ACC112 (cell line): Measurements from ENCODE around the gene MAP1A.

Experiments
- H2AFZ ChIP-seq: fragments of 200-600 bp; sonication (generic); one replicate; pipeline ENCODE4 v1.6.0; 2017; ENCODE audit warnings: antibody characterized with exemption, low read length; ENCODE audit not compliant: unreplicated experiment
- H3K27ac ChIP-seq: fragments of 200-600 bp; sonication (generic); 2 replicates; pipeline ENCODE4 v1.5.1; 2014; ENCODE audit warnings: low read depth, mild to moderate bottlenecking, antibody characterized with exemption, low read length, moderate library complexity
- H3K27me3 ChIP-seq: fragments of 200-600 bp; sonication (generic); 2 replicates; pipeline ENCODE4 v1.6.1; 2014; ENCODE audit warnings: mild to moderate bottlenecking, antibody characterized with exemption, low read length, moderate library complexity, mixed read lengths; ENCODE audit not compliant: insufficient read depth
- H3K36me3 ChIP-seq: fragments of 200-600 bp; sonication (generic); 2 replicates; pipeline ENCODE4 v1.6.1; 2016; ENCODE audit warnings: mild to moderate bottlenecking, antibody characterized with exemption, low read length, moderate library complexity, mixed read lengths; ENCODE audit not compliant: insufficient read depth
- H3K4me1 ChIP-seq: fragments of 200-600 bp; sonication (generic); one replicate; pipeline ENCODE4 v1.6.1; 2016; ENCODE audit warnings: low read length, mixed read lengths; ENCODE audit not compliant: insufficient read depth, unreplicated experiment, control insufficient read depth
- H3K4me3 ChIP-seq: fragments of 200-600 bp; sonication (generic); 2 replicates; pipeline ENCODE4 v1.5.1; 2014; ENCODE audit warnings: mild to moderate bottlenecking, low read depth, low read length
- H3K79me2 ChIP-seq: fragments of 200-600 bp; sonication (generic); one replicate; pipeline ENCODE4 v1.6.0; 2016; ENCODE audit warnings: low read length; ENCODE audit not compliant: control insufficient read depth, unreplicated experiment, insufficient read depth

The MAP1A gene

GRCh38 chr15:43517354-43518196, at the start of gene MAP1A:
Gene MAP1A (plus strand): TSS chr15:43517608. CDS start chr15:43521474, 3,866 bp downstream.
- peaks cover 19% of the 10 kb centered on the region for H3K79me2 ChIP-seq
- peaks cover 41% of the 10 kb centered on the region for H3K4me1 ChIP-seq
- peak within 1 kb of the TSS; percentile 99 for H3K4me3 ChIP-seq
- no peaks in the 10 kb centered on the region for H3K27me3 ChIP-seq
- H3K36me3 ChIP-seq, result peaks cover 22% of the 10 kb centered on the region
- peak within 1 kb of the TSS; percentile 39 for H3K27ac ChIP-seq
- peak within 1 kb of the TSS; percentile 64 for H2AFZ ChIP-seq

GRCh38 chr15:43469867-43470266, 47.5 kb upstream of the MAP1A start:
- H3K27me3 ChIP-seq, result no peaks in the 10 kb centered on the region
- no peak overlapping the region for H2AFZ ChIP-seq
- H3K36me3 ChIP-seq, result peaks cover 30% of the 10 kb centered on the region
- H3K79me2 ChIP-seq, result no peaks in the 10 kb centered on the region
- H3K4me1 ChIP-seq, result peaks cover 32% of the 10 kb centered on the region
- H3K27ac ChIP-seq, result peak overlapping the region; percentile 69
- H3K4me3 ChIP-seq, result no peak overlapping the region

- H2AFZ ChIP-seq, result no peak overlapping the region
- peaks cover 39% of the 10 kb centered on the region for H3K36me3 ChIP-seq
- H3K4me1 ChIP-seq, result peaks cover 21% of the 10 kb centered on the region
- no peaks in the 10 kb centered on the region for H3K27me3 ChIP-seq
- H3K27ac ChIP-seq, result no peak overlapping the region
- no peak overlapping the region for H3K4me3 ChIP-seq
- no peaks in the 10 kb centered on the region for H3K79me2 ChIP-seq
Measured at GRCh38 chr15:43471975-43472374, 45.4 kb upstream of the MAP1A start.

GRCh38 chr15:43473885-43474284, 43.5 kb upstream of the MAP1A start:
- peaks cover 52% of the 10 kb centered on the region for H3K36me3 ChIP-seq
- H3K27me3 ChIP-seq, result no peaks in the 10 kb centered on the region
- H3K4me1 ChIP-seq, result peaks cover 21% of the 10 kb centered on the region
- no peak overlapping the region for H3K4me3 ChIP-seq
- H2AFZ ChIP-seq, result no peak overlapping the region
- H3K27ac ChIP-seq, result no peak overlapping the region
- H3K79me2 ChIP-seq, result no peaks in the 10 kb centered on the region

- Histone ChIP-seq H3K4me1 (no peaks in the 10 kb centered on the region), H3K79me2 (no peaks in the 10 kb centered on the region), H3K27ac (peak overlapping the region; percentile 5; the same call in 1 of the 2 replicates), H2AFZ (no peak overlapping the region), H3K27me3 (no peaks in the 10 kb centered on the region), H3K36me3 (peaks cover 29% of the 10 kb centered on the region), H3K4me3 (no peak overlapping the region)
Measured at GRCh38 chr15:43483297-43484128, 33.9 kb upstream of the MAP1A start.

GRCh38 chr15:43484455-43484854, 33.0 kb upstream of the MAP1A start:
- Histone ChIP-seq H3K27ac (peak overlapping the region; percentile 5; the same call in 1 of the 2 replicates), H3K4me1 (peaks cover 5% of the 10 kb centered on the region), H3K4me3 (no peak overlapping the region), H3K27me3 (no peaks in the 10 kb centered on the region), H2AFZ (no peak overlapping the region), H3K36me3 (peaks cover 19% of the 10 kb centered on the region), H3K79me2 (no peaks in the 10 kb centered on the region)

- no peak overlapping the region for H3K4me3 ChIP-seq
- H3K36me3 ChIP-seq, result peaks cover 11% of the 10 kb centered on the region
- H3K4me1 ChIP-seq, result peaks cover 12% of the 10 kb centered on the region
- no peak overlapping the region for H3K27ac ChIP-seq
- no peak overlapping the region for H2AFZ ChIP-seq
- H3K79me2 ChIP-seq, result peaks cover 15% of the 10 kb centered on the region
- no peaks in the 10 kb centered on the region for H3K27me3 ChIP-seq
Measured at GRCh38 chr15:43487271-43487895, 30.0 kb upstream of the MAP1A start.

GRCh38 chr15:43488790-43489189, 28.6 kb upstream of the MAP1A start:
- Histone ChIP-seq H2AFZ (no peak overlapping the region), H3K27me3 (no peaks in the 10 kb centered on the region), H3K79me2 (peaks cover 17% of the 10 kb centered on the region), H3K36me3 (peaks cover 11% of the 10 kb centered on the region), H3K27ac (no peak overlapping the region), H3K4me3 (no peak overlapping the region), H3K4me1 (peaks cover 18% of the 10 kb centered on the region)

GRCh38 chr15:43489191-43489590, 28.2 kb upstream of the MAP1A start:
- H3K27me3 ChIP-seq, result no peaks in the 10 kb centered on the region
- H3K4me1 ChIP-seq, result peaks cover 20% of the 10 kb centered on the region
- no peak overlapping the region for H3K27ac ChIP-seq
- no peak overlapping the region for H2AFZ ChIP-seq
- no peak overlapping the region for H3K4me3 ChIP-seq
- H3K36me3 ChIP-seq, result peaks cover 9% of the 10 kb centered on the region
- H3K79me2 ChIP-seq, result peaks cover 17% of the 10 kb centered on the region

GRCh38 chr15:43492266-43492665, 25.1 kb upstream of the MAP1A start:
- peak overlapping the region; percentile 84 for H2AFZ ChIP-seq
- H3K36me3 ChIP-seq, result peaks cover 7% of the 10 kb centered on the region
- H3K4me1 ChIP-seq, result peaks cover 20% of the 10 kb centered on the region
- H3K27ac ChIP-seq, result peak overlapping the region; percentile 76; the same call in 1 of the 2 replicates
- H3K4me3 ChIP-seq, result peak overlapping the region; percentile 95
- H3K79me2 ChIP-seq, result peaks cover 17% of the 10 kb centered on the region
- no peaks in the 10 kb centered on the region for H3K27me3 ChIP-seq
